NCI-H82 treated with DMSO at 0.1 percent for 48 hours (cell line): ENCODE results near the gene IRF5.
"Not testable (repeated sequence)": the region's sequence is repeated elsewhere in the genome, so short reads cannot be mapped to it uniquely, and the experiment has no call there.

ENCODE experiments used
- DNase-seq: peaks from one replicate; lab custom pipeline; 2025; ENCODE audit not compliant: unreplicated experiment; lab: John Stamatoyannopoulos, UW

IRF5 gene

GRCh38 chr7:128954830-128955802, 17.4 kb downstream of the IRF5 start:
- DNase-seq: no peak

GRCh38 chr7:128955981-128956380, 18.3 kb downstream of the IRF5 start:
- no peak for DNase-seq

DNA sequence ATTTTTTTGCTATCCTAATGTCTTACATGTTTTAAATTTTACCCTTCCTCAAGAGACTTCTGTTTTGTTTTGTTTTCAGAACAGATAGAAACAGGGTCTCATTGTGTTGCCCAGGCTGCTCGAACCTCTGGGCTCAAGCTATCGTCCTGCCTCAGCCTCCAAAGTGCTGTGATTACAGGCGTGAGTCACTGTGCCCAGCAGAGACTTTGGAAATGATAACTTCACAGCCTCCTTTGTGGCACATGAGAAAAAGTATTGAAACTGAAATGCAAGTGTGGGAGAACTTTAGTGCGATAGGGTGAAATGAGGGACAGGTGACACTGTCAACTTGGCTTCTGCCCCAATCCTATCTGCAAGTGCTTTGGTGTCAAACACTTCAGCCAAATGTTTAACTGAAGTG, 21.6 kb downstream of the IRF5 start:
- no peak for DNase-seq

- no peak for DNase-seq
Measured at GRCh38 chr7:128961030-128961659, 23.4 kb downstream of the IRF5 start.

DNA sequence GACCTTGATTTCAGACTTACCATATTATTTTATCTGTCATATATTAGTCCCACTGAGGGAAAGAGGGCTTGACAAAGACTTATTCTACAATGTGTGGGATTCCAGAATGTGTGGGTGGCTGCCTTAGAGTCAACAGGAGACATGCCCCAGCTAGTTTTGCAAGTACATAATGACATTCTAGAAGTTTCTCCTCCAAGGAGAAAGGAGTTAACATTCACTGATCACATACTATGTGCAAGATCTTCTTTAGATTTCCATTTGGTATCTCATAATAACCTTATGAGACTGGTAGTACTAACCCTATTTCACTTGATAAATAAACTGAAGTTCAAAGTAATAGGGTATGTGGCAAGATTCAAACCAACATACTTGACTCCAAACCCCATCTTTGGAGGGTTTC, 25.2 kb downstream of the IRF5 start:
- no peak for DNase-seq

GRCh38 chr7:128963327-128963757, 25.6 kb downstream of the IRF5 start:
- DNase-seq: no peak

DNA sequence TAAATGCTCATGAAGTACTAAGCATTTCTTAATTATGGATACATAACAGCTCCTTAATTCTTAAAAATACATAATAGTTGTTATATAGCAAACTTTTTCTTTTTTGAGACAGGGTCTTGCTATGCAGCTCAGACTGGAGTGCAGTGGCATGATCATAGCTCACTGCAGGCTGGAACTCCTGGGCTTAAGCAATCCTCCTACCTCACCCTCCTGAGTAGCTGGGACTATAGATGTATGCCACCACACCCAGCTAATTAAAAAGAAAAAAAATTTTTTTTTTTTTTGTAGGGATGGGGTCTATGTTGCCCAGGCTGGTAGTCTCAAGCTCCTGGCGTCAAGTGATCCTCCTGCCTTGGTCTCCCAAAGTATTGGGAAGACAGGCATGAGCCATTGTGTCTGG, 30.9 kb downstream of the IRF5 start:
- DNase-seq: no peak

DNA sequence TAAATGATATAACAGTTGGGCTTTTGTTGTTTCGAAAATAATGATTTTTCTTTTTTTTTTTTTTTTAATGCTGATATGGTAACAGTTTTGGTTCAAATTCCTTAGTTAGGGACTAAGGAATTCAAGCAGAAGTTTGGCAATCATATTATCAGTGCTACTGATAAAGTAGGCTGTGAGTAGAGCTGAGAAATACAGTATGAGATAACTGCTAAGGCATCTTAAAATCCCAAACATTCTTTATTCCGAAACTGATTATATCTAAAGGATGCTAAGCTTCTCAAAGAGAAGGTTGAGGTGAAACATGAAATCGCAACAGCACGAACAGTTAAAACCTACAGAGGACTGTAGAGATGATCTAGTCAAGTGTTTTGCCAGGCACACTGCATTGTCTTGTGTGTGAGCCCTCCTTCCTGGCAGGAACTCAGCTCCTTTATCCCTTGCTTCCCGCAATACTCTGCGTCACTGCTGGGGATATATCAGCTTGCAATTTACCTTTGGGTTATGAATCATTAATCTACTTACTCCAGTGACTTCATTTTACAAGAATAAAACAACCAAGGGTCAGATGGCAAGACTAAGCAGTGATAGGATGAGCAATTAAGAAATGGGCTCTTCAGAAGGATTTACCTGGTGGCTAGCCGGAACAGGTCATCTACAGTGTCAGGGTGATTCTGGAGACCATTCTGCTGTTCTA, 36.7 kb downstream of the IRF5 start:
- DNase-seq: no peak

- DNase-seq: no peak
Measured at GRCh38 chr7:128982105-128982504, 44.4 kb downstream of the IRF5 start.

GRCh38 chr7:128985660-128986059, 47.9 kb downstream of the IRF5 start:
- no peak for DNase-seq

DNA sequence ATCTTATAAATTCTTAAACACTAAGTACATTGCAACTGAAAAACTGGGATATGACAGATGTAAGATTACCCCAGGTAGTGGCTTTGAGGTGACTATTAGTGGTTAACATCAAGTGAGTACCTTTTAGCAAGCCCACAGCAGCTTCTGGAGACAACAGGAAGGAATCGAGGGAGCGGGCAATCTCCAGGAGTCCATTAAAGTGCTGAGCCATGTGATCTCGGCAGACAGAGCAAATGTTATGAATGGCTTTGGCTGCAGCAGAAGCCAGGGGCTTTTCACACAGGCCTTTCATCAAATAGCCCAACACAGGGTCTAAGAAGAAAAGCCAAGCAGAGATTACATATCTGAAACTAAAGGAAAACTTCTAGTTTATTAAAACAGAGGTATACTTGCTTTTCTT, 48.9 kb downstream of the IRF5 start:
- no peak for DNase-seq

- DNase-seq: no peak
Measured at GRCh38 chr7:128988372-128988771, 50.6 kb downstream of the IRF5 start.

- DNase-seq: no peak
Measured at GRCh38 chr7:128989961-128990360, 52.2 kb downstream of the IRF5 start.

- no peak for DNase-seq
Measured at GRCh38 chr7:128993419-128993818, 55.7 kb downstream of the IRF5 start.

DNA sequence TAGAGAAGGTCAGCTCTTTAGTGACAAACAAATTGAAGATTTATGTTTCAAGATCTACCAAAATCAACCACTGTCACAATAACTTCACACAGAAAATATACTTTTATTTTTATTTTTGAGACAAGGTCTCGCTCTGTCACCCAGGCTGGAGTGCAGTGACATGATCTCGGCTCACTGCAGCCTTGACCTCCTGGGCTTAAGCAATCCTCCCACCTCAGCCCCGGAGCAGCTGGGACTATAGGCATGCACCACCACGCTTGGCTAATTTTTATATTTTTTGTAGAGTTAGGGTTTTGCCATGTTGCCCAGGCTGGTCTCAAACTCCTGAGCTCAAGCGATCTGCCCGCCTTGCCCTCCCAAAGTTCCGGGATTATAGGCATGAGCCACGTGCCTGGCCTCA, 56.8 kb downstream of the IRF5 start:
- DNase-seq: not testable (repeated sequence)

- DNase-seq: no peak
Measured at GRCh38 chr7:128997181-128997580, 59.5 kb downstream of the IRF5 start.
